H9 (cell line): ENCODE results near the gene SULT2B1. TPM values are rescaled to one million over a fixed set of nuclear protein-coding genes. Genes with fewer than 3 reads are reported as not detected.

Source experiments
- DNase-seq: peaks from one replicate; pipeline ENCODE4 v3.0.0-alpha.2; 2017
- H2AFZ ChIP-seq: one replicate; pipeline ENCODE4 v1.6.1; 2013; ENCODE audit warnings: mild to moderate bottlenecking, low read length, control low read depth, moderate library complexity
- H2AK5ac ChIP-seq: 2 replicates; pipeline ENCODE4 v1.6.1; 2013; ENCODE audit warnings: low read length, control low read depth, mixed read lengths; ENCODE audit not compliant: insufficient read length
- H2BK120ac ChIP-seq: one replicate; pipeline ENCODE4 v1.6.1; 2013; ENCODE audit warnings: low read depth, mild to moderate bottlenecking, low read length, control low read depth, inconsistent platforms; ENCODE audit not compliant: poor library complexity, severe bottlenecking
- H2BK12ac ChIP-seq: 2 replicates; pipeline ENCODE4 v1.6.1; 2013; ENCODE audit warnings: low read length, control low read depth, mixed read lengths, low read depth; ENCODE audit not compliant: insufficient read length
- H2BK15ac ChIP-seq: 2 replicates; pipeline ENCODE4 v1.6.1; 2013; ENCODE audit warnings: low read depth, low read length, control low read depth
- H2BK20ac ChIP-seq: one replicate; pipeline ENCODE4 v1.6.1; 2013; ENCODE audit warnings: low read depth, mild to moderate bottlenecking, low read length, control low read depth, inconsistent platforms; ENCODE audit not compliant: poor library complexity, severe bottlenecking
- H2BK5ac ChIP-seq: 2 replicates; pipeline ENCODE4 v1.6.1; 2013; ENCODE audit warnings: low read length, control low read depth, mixed read lengths; ENCODE audit not compliant: insufficient read length
- H3K14ac ChIP-seq: 2 replicates; pipeline ENCODE4 v1.6.1; 2013; ENCODE audit warnings: low read length, control low read depth; ENCODE audit not compliant: insufficient read depth
- H3K18ac ChIP-seq: 2 replicates; pipeline ENCODE4 v1.6.1; 2013; ENCODE audit warnings: low read depth, mild to moderate bottlenecking, mixed read lengths, low read length, control low read depth; ENCODE audit not compliant: insufficient read length
- H3K23ac ChIP-seq: 2 replicates; pipeline ENCODE4 v1.6.1; 2013; ENCODE audit warnings: low read length, control low read depth, mixed read lengths, low read depth; ENCODE audit not compliant: insufficient read length
- H3K23me2 ChIP-seq: 2 replicates; pipeline ENCODE4 v1.6.1; 2013; ENCODE audit warnings: low read depth, mild to moderate bottlenecking, mixed read lengths, low read length, control low read depth; ENCODE audit not compliant: insufficient read length, poor library complexity, severe bottlenecking
- H3K27ac ChIP-seq: 2 replicates; pipeline ENCODE4 v1.5.1; 2013; ENCODE audit warnings: low read length, control low read depth, mixed read lengths, low read depth; ENCODE audit not compliant: insufficient read length
- H3K27me3 ChIP-seq: 2 replicates; pipeline ENCODE4 v1.6.1; 2013; ENCODE audit warnings: low read length, control low read depth, inconsistent platforms; ENCODE audit not compliant: insufficient read depth
- H3K4ac ChIP-seq: 2 replicates; pipeline ENCODE4 v1.6.1; 2013; ENCODE audit warnings: low read depth, mild to moderate bottlenecking, control low read depth, inconsistent platforms, low read length, moderate library complexity
- H3K4me1 ChIP-seq: 2 replicates; pipeline ENCODE4 v1.6.1; 2013; ENCODE audit warnings: low read length, control low read depth, inconsistent platforms; ENCODE audit not compliant: insufficient read depth
- H3K4me2 ChIP-seq: 2 replicates; pipeline ENCODE4 v1.6.1; 2013; ENCODE audit warnings: low read length, control low read depth, mixed read lengths; ENCODE audit not compliant: insufficient read length, insufficient read depth
- H3K56ac ChIP-seq: 2 replicates; pipeline ENCODE4 v1.6.1; 2013; ENCODE audit warnings: low read depth, mild to moderate bottlenecking, mixed read lengths, low read length, control low read depth; ENCODE audit not compliant: insufficient read length
- H3K79me1 ChIP-seq: 2 replicates; pipeline ENCODE4 v1.6.1; 2013; ENCODE audit warnings: low read depth, mild to moderate bottlenecking, moderate library complexity, low read length, control low read depth, inconsistent platforms; ENCODE audit not compliant: insufficient read depth, poor library complexity, severe bottlenecking
- H3K79me2 ChIP-seq: 2 replicates; pipeline ENCODE4 v1.6.1; 2013; ENCODE audit warnings: low read length, control low read depth, inconsistent platforms; ENCODE audit not compliant: insufficient read depth
- H3K9ac ChIP-seq: 2 replicates; pipeline ENCODE4 v1.6.1; 2013; ENCODE audit warnings: low read length, control low read depth, mixed read lengths; ENCODE audit not compliant: insufficient read length; ENCODE audit errors: extremely low read depth
- H3K9me3 ChIP-seq: one replicate; pipeline ENCODE4 v1.6.1; 2013; ENCODE audit warnings: low read depth, low read length, inconsistent platforms; ENCODE audit not compliant: control insufficient read depth
- H3T11ph ChIP-seq: one replicate; pipeline ENCODE4 v1.6.1; 2013; ENCODE audit warnings: mild to moderate bottlenecking, low read length, control low read depth, inconsistent platforms
- H4K20me1 ChIP-seq: one replicate; pipeline ENCODE4 v1.6.1; 2013; ENCODE audit not compliant: control insufficient read depth, insufficient read length, insufficient read depth
- H4K5ac ChIP-seq: 2 replicates; pipeline ENCODE4 v1.6.1; 2013; ENCODE audit warnings: low read depth, mild to moderate bottlenecking, mixed read lengths, low read length, control low read depth; ENCODE audit not compliant: insufficient read length
- H4K8ac ChIP-seq: replicated peaks from 2 replicates; pipeline ENCODE4 v1.6.1; 2013; ENCODE audit warnings: low read length, control low read depth, mixed read lengths, low read depth; ENCODE audit not compliant: insufficient read length
- H4K91ac ChIP-seq: 2 replicates; pipeline ENCODE4 v1.6.1; 2013; ENCODE audit warnings: low read depth, mild to moderate bottlenecking, moderate library complexity, mixed read lengths, low read length, control low read depth; ENCODE audit not compliant: insufficient read length
- H3K27ac Mint-ChIP-seq, 3 experiments: 2 replicates in 2 of 3; 3 replicates in 1 of 3; pipeline ENCODE4 v1.8.0; 2020 to 2021; ENCODE audit warnings: mixed read lengths in 3 of 3, mild to moderate bottlenecking in 1 of 3, moderate library complexity in 1 of 3
- H3K27me3 Mint-ChIP-seq: 2 replicates; pipeline ENCODE4 v1.8.0; 2021; ENCODE audit warnings: low read depth, mild to moderate bottlenecking, moderate library complexity, mixed read lengths
- H3K36me3 Mint-ChIP-seq, 3 experiments: 2 replicates in 2 of 3; 3 replicates in 1 of 3; pipeline ENCODE4 v1.8.0; 2020 to 2021; ENCODE audit warnings: low read depth in 3 of 3, mixed read lengths in 3 of 3; ENCODE audit not compliant: insufficient read depth in 1 of 3
- H3K4me1 Mint-ChIP-seq, 2 experiments: 2 replicates each; pipeline ENCODE4 v1.8.0; 2020; ENCODE audit warnings: mixed read lengths in 2 of 2
- H3K4me3 Mint-ChIP-seq, 2 experiments: 2 replicates in 1 of 2; 3 replicates in 1 of 2; pipeline ENCODE4 v1.8.0; 2020 to 2021; ENCODE audit warnings: mild to moderate bottlenecking in 2 of 2, mixed read lengths in 2 of 2, moderate library complexity in 1 of 2
- H3K9me3 Mint-ChIP-seq, 2 experiments: 2 replicates in 1 of 2; 3 replicates in 1 of 2; pipeline ENCODE4 v1.8.0; 2020; ENCODE audit warnings: mild to moderate bottlenecking in 2 of 2, mixed read lengths in 2 of 2, moderate library complexity in 1 of 2
- CTCF ChIP-seq: fragments of 200-600 bp; sonication (generic); conservative IDR thresholded peaks from 3 replicates; pipeline ENCODE4 v1.8.0; 2021; ENCODE audit warnings: antibody characterized with exemption, mild to moderate bottlenecking
- WGBS: extraction: QIAGEN DNeasy Blood & Tissue Kit; methylation state at CpG from one replicate; pipeline ENCODE4 v1.1.7; 2013; ENCODE audit warnings: missing lambda C conversion rate, low lambda C conversion rate, mixed read lengths; ENCODE audit not compliant: insufficient read length; ENCODE audit errors: extremely low coverage; 5-methylcytosine and 5-hydroxymethylcytosine counted together
- total RNA-seq: library from RNA; stranded (reverse); gene quantifications from 2 replicates; pipeline ENCODE4 v1.2.1, GENCODE V29; 2021

The SULT2B1 gene
- total RNA-seq, 1 experiment from 2014 or later, result 1.7 TPM

DNA sequence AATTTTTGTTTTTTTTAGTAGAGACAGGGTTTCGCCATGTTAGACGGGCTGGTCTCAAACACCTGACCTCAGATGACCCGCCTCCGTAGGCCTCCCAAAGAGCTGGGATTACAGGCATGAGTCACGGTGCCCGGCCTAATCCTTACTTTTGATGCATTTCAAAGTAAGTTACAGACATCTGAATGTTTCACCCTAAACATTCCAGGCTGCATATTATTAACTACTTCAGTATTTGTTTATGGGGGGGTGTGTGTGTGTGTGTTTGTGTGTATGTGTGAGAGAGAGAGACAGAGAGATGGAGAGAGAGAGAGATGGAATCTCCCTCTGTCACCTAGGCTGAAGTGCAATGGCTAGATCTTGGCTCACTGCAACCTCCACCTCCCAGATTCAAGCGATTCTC, 13.1 kb downstream of the SULT2B1 start:
- H2BK15ac ChIP-seq, result no peak overlapping the region
- no peak overlapping the region for H4K91ac ChIP-seq
- no peak overlapping the region for H2BK20ac ChIP-seq
- no peak overlapping the region for H2AFZ ChIP-seq
- no peak overlapping the region for H2BK5ac ChIP-seq
- H2BK12ac ChIP-seq, result no peak overlapping the region
- peaks cover 3% of the 10 kb centered on the region for H3K23me2 ChIP-seq
- H3T11ph ChIP-seq, result no peak overlapping the region
- no peaks in the 10 kb centered on the region for H3K79me1 ChIP-seq
- no peak overlapping the region for H2BK120ac ChIP-seq
- H3K27ac Mint-ChIP-seq, result peak overlapping the region in 1 of 3 experiments; percentile 52; a peak in 3 of 7 replicates
- no CpG with 5 or more reads among the region's 7 CpGs for WGBS
- no peaks in the 10 kb centered on the region for H3K9me3 ChIP-seq
- no peak for TF ChIP-seq CTCF
- no peak overlapping the region for H4K8ac ChIP-seq
- H3K14ac ChIP-seq, result no peak overlapping the region
- no peak overlapping the region for H3K18ac ChIP-seq
- H3K4me1 Mint-ChIP-seq, result peaks cover 8 to 16% of the 10 kb centered on the region in 2 experiments
- no peaks in the 10 kb centered on the region for H3K36me3 Mint-ChIP-seq
- no peak overlapping the region for H3K4ac ChIP-seq
- no peak overlapping the region for H3K27ac ChIP-seq
- no peak overlapping the region for H4K5ac ChIP-seq
- no peaks in the 10 kb centered on the region for H3K4me1 ChIP-seq
- DNase-seq, result no peak
- H3K4me3 Mint-ChIP-seq, result no peak overlapping the region
- no peak overlapping the region for H3K23ac ChIP-seq
- H3K9ac ChIP-seq, result no peak overlapping the region
- peaks cover 8% of the 10 kb centered on the region for H3K27me3 Mint-ChIP-seq
- H2AK5ac ChIP-seq, result no peak overlapping the region
- H3K79me2 ChIP-seq, result no peaks in the 10 kb centered on the region
- H3K9me3 Mint-ChIP-seq, result no peaks in the 10 kb centered on the region; a peak in 1 of 5 replicates
- H3K27me3 ChIP-seq, result no peaks in the 10 kb centered on the region
- H3K56ac ChIP-seq, result no peak overlapping the region
- H4K20me1 ChIP-seq, result no peaks in the 10 kb centered on the region
- H3K4me2 ChIP-seq, result no peak overlapping the region
